SW480 (cell line): ENCODE measurements around the gene PAPOLA.

ENCODE experiments used
- DNase-seq: peaks from one replicate; pipeline ENCODE4 v3.0.0-alpha.2; 2016; ENCODE audit warnings: low spot score

The PAPOLA gene

DNA sequence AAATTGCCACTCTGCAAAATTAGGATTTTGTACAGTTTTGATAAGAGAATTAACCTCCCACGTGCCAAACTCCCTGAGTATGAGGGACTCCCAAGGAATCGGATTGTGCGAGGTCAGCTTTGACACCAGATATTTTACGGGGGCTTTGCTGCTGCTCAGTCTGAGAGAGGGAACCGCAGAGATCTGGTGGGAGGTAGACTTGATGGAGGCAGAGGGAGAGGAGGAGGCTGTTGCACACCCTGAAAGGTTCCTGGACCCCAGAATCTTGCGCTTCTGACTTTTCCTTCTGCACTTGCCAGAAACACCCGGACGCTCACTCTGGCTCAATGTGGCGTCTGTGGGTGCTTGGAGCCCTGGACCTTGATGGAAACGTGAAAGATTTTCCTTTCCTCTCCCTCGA, 83.9 kb downstream of the PAPOLA start:
- no peak for DNase-seq

DNA sequence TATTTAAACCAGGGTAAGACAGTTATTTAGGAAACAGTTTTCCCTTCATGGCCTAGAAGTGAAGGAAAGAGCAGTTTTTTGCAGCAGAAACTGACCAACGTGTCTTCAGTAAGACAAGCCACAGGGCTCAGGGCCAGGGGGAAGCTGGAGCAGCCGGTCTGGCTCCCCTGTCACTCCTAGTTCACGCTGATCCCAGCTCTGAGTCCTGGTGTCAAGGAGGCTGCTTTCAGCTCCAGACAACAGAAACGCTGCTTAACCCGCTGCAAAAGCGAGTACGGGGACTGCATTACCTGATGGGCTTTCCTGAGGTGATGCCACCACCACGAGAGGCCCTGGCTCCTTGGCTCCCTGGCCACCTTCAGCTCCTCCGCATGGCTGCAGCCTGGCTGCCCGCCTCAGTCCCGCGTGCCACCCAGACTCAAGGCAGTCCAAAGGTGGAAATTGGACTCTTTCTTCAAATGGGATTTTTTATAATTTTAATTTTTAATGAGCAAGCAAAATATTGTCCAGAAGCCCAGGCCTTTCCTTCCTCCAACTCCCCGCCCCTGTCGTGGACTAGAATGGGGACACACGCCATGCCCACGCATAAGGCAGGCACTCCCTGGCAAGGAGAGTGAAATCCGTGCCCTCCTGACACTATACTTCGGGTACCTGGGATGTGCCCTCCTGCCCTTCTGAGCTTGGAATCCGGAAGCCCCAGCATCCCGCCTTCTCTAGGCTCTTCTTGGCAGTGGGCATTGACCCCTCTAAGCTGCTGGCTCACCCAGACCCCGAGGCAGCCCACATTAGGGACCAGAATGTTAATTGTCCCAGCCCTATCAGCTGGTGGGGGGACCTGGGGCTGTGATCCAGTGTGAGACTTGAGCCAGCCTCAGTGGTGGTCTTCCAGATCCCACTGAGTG, 85.0 kb downstream of the PAPOLA start:
- DNase-seq = no peak

DNA sequence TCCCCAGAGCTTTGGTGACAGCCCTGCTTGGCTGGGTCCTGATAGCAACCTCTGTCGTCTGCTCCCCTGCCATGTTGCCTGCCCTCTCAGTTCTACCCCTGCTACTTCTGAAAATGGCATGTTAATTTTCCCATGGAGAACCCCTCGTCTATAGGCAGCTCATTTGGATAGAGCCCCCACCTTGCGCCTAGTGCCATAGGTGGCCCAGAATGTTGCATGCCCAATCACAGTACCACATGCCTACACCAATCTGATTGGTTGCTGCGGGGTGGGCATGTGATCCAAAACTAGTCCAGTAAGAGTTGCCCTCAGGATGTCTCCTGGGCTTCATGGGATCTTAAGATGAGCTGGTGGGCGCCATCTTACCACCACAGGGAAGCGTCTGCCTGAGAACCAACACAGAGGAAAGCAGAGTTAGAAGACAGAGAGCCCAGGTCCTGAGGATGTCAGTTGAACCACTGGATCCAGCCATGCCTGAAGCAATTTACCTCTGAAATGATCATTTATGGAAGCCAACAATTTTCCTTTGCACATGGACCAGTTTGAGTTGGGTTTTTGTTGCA, 85.7 kb downstream of the PAPOLA start:
- DNase-seq = no peak

DNA sequence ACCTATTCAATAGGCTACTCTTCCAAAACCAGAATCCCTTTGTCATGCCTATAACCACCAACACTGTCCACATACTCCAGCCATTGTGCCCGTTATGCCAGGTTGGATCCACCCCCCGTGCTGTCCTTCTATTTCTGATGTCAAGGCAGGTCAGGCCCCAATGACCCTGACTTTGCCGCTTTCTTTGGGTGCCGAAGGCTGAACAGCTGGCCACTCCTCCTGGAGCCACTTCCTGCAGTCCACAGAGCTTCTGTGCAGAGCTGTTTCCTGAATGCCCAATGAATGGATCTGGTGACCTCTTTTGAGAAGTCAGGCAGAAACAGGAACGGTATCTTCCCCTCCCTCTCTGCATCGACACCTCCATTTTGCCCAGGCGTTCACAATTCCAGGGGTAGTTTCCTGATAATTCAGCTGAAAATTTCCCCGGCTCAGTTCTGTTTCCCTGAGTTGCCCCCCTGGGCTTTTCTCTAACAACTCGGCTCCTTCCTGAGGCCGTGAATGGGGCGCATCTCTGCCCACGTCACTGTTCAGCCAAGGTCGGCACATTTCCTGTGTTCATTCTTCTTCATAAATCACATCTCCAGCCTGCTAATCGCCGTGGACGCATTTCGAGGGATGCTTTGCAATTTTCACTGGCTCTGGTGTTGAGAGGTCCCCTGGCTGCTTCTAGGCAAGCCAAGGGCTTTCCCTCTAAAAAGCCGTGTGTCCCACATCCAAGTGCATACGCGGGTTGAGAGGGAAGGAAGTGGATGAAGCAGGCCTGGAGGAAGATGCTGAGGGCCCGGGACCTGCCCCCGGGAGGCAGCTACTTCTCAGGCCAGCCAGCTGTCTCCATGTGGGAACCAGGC, 86.5 kb downstream of the PAPOLA start:
- DNase-seq = no peak

DNA sequence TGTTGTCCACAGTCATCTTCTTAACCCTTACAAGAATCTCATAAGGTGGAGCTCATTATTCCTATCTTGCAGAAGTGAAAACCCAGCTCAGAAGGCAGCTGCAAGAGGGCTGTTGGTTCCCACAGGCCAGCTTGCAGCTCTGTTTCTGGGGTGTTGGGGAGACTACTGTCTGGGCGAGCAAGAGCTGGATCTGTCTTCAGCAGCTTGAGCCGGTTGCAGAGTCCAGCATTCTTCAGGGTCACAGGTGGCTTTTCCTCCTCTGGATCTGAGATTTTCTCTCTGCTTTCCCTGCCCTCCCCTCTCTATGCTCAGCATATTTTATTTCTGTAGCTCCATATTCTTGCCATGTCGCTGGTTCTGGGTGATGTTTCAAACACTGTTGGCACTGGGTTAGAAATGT, 87.4 kb downstream of the PAPOLA start:
- no peak for DNase-seq

DNA sequence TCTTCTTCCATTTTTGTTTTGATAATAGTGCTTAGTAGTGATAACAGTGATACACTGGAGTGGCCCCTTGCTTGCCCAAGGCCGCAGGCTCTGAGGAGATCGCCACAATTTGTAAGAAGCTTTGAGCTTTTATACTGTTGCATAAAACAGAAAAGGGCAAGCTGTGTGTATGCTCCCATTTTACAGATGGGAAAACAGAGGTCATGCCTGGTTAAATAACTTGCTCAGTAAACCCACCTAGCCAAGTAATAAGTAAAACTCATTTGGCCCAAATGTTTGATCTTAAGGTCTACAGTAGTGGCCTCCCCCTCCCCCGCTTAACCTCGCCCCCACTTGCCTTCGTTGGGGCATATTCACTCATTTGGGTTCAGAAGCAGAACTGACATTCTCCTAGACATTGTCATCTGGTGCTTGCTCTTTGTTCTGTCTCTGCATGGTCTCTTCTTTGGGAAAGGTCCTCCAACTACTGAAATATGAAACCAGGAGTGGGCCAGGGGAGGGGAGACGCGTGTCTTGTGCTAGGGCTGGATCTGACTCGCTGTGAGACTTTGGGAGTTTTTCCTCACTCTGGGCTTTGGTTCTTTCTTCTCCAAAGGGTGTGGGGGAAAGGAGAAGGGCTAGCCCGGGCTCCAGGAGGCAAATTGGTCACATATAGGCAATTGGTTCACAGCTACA, 88.1 kb downstream of the PAPOLA start:
- DNase-seq = no peak

DNA sequence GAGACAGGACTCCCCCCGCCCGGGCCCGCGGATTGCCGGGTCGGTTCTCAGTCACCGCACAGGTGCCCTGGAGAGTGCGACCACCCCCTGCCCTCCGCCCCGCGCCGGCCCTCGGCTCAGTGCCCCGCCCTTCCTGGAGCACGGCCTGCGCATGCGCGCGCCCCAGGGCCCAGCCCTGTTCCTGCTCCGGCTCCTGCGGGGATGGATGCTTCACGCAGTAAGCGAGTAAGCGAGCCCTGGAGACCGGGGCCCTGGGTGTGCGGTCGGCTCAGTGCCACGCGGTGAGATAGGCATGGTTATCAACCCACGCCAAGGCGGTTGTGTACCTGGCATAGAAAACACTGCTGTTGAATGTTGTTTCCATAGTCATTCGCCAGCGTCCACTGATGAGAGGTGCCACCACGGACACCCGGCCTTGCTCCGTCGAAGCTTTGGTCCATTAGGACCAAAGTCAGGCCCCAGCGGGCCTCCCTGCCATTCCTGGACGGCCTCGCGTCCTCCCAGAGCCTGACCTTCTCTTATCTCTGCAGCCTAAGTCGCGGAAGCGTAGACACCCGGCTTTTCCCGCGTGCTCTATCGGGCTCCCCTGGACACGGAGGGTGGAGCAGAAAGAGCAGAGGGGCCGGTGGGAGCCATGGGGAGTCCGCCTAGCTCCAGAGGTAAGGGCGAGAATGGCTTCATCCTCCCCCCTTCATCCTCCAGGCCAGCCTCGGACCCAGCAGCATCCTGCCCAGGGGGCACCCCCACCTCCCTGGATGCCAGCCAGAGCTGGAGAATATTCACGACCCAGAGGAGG, 90.6 kb downstream of the PAPOLA start:
- peak; percentile 26 for DNase-seq

DNA sequence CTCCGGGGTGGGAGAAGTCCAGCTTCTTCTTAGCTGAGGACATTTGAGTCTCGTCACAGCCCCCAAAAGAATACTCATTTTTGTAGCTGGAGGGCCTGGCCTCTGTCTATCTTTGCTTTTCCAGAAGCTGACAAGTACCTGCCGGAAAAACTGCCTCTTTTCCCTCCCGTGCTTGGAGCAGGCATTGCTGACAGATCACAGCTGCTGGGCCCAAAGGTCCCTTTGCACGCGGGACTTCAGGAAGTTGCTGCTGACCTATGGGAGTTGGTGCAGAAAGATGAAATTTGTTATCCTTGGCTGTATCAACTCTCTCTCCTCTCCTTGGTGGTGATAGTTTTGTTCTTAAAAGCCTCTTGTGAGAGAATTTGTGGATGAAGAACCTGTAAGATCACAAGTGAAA, 92.8 kb downstream of the PAPOLA start:
- no peak for DNase-seq

DNA sequence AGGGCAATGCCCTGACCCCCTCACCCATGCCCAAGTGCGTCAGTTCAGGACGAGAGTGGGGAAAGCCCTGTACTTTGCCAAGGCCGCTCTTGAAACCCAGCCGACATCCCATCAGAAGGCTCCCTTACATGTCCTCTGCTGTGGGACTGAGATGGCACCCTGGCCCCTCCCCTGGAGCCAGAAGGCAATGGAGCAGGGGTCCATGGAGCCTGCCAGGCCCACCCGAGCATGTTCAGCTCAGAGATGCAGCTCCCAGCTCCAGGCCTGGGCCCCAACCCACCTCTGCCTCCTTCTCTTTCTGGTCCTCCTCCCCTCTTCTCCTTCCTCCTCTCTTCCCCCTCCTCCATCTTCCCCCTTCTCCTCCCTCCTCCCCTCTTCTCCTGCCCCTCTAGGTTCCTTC, 95.5 kb downstream of the PAPOLA start:
- no peak for DNase-seq

DNA sequence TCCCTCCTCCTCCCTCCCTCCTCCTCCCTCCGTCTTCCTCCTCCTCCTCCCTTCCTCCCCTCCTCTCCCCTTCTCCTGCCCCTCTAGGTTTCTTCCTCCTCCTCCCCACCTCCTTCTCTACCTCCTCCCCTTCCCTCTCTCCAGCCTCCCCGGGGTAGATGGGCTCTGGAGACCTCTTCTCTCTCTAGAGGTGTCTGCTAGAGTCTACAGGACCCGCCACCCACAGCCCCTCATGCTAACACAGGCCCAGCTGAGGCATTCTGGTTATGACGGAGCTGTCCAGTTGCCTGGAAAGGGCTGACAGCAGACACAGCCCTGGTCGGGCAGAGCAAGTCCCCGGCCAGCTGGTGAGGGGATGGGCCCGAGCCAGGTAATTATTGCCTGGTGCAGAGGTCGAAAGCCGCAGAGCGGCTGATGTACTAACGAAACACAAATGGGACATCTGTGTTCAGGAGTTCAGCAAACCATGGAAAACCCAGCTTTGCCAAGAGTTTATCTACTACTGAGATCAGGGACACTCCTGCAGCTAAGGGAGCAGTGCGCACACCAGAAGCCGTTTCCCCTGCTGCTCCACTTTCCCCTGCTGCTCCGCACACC, 96.2 kb downstream of the PAPOLA start:
- no peak for DNase-seq

DNA sequence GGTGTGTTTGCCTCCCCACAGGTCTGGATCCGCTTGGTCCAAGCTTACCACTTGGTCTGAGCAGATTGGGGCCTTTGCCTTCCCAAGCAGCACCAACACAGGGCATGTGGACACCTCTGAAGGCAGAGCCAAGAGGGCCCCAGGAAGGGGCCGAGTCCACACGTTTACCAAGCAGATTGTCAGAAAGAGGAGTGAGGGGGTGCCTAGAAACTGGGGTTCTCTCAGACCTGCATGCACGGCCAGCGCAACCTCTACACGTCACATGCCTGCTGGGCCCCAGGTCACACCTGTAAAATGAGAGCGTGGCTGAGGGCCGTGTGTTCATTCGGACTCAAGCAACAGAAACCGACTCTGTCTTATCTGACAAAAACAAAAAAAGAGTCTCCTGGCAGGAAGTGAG, 96.9 kb downstream of the PAPOLA start:
- no peak for DNase-seq

DNA sequence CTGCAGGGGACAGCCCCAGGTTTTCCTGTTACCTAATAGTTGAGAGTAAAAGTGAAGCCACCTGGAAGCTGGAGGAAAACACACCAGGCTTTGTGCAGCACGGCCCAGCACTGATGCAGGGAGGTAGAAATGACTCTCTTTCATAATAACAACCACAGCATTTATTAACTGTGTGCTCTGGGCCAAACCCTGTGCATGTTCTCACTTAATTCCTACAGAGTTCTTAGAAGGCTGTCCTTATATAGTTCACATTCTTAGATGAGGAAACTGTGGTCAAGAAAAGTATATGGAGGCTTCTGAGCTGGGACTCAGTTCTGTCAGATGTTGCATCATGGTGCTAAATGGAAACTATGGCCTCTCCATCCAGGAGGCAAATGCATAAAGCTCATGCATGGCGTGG, 100.0 kb downstream of the PAPOLA start:
- DNase-seq = no peak

DNA sequence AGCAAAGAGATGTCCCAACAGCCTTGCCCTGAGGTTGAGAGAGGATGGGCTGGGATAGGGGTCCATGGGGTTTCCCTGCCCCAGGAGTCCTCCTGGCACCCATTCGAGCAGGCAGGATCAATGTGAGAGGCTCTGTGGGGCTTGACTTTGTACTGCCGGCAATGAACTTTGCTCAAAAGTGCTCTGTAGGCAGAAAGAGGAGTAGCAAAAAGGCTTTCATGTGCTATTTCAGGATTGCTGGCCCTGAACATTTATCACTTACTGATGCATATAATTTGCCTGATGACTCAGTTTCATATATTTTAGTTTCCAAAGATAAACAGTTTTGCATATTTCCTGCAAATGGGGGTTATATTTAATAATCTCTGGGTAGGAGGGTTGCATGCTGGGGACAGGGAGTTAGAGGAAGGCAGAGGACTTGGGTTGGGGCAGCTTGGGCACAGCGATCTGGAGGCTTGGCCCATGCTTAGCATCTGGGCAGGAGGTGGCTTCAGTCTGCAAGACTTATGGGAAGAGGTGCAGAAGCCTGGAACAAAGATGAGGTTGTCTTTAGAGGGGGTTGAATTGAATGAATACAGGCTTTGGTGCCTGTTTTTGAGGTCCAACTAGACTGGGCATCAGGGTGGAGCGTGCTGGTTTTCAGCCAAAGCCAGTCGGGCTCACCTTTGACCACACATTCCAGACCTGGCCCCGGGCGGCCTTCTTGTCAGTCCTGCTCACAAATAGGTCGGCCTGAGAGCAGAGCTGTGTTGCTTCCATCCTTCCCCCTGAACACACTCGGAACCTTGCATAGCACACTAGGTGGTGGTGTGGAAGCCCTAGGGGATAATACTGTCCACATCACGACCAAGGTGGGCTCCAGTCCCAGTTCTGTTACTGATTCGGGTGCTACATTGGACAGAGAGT, 101.4 kb downstream of the PAPOLA start:
- DNase-seq = no peak

DNA sequence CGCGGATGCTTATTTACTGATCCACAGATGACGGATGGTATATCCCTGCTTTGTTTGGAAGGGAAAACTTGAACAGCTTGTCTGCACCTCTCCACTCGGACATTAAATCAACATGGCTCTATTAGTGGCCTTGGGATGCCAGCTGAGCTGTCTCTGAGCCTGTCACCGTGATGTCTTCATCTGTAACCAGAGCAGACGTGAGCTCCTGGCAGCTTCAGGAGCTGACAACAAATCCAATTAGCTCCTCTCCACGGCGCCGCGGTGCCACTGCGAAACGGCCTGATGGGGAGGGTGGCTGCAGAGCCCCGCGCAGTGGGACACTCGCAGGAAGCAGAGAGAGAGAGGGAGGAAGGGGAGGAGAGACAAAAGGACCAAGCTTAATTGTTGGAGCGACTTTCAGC, 112.3 kb downstream of the PAPOLA start:
- DNase-seq = no peak

DNA sequence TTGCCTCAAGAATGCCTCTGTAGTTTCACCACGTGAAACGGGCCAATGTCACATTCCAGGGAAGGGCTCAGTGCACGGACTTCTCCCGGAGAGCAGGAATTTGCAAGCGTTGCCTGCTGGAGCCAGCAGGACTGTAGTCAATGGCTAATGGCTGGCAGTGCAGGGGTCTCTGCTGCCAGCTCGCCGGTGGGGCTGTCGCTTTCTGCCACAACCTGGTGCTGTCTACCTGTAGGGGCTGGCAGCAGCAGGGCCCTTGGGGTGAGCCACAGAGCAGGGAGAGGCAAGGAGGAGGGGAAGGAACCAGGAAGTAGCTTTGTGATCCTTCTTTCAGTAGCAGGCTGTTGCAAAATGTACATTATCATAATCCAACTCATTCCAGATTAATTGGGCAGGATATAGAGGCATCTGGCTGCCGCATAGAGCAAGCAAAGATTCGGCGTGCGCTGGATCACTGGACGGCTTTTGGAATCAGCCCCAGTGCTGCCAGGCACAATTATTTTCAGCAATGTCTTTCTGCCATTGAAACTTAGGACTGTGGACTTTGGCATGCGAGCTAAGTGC, 114.1 kb downstream of the PAPOLA start:
- no peak for DNase-seq
